GM12878 (cell line): Measurements from ENCODE around the gene CACNA1D.

Experiments
- EGR1 ChIP-seq, 2 experiments: IDR thresholded peaks; 1 replicate in 1 of 2; 2 replicates in 1 of 2; pipeline ENCODE4 v1.6.1; 2011 to 2012; ENCODE audit warnings: low read depth in 2 of 2, low read length in 2 of 2, borderline replicate concordance in 1 of 2, mild to moderate bottlenecking in 1 of 2, moderate library complexity in 1 of 2
- EZH2 ChIP-seq: IDR thresholded peaks from 2 replicates; pipeline ENCODE4 v1.6.1; 2012; ENCODE audit warnings: low read depth, mild to moderate bottlenecking, control low read depth, inconsistent platforms, low read length, borderline replicate concordance; ENCODE audit not compliant: control insufficient read depth
- SP1 ChIP-seq: IDR thresholded peaks from one replicate; pipeline ENCODE4 v1.6.1; 2011; ENCODE audit warnings: low read depth, low read length
- TCF3 ChIP-seq: IDR thresholded peaks from 2 replicates; pipeline ENCODE4 v1.6.1; 2012; ENCODE audit warnings: low read depth, mild to moderate bottlenecking, low read length, borderline replicate concordance; ENCODE audit not compliant: insufficient read depth
- TF ChIP-seq, protein P1 (sequence below): fragments of 450-650 bp; IDR thresholded peaks from 2 replicates; pipeline ENCODE4 v1.6.1; 2016; ENCODE audit warnings: mild to moderate bottlenecking
- TF ChIP-seq, protein P2 (sequence below): IDR thresholded peaks from 2 replicates; pipeline ENCODE4 v1.6.1; 2012; ENCODE audit warnings: low read depth, low read length, improper control_type of control experiment

DNA sequence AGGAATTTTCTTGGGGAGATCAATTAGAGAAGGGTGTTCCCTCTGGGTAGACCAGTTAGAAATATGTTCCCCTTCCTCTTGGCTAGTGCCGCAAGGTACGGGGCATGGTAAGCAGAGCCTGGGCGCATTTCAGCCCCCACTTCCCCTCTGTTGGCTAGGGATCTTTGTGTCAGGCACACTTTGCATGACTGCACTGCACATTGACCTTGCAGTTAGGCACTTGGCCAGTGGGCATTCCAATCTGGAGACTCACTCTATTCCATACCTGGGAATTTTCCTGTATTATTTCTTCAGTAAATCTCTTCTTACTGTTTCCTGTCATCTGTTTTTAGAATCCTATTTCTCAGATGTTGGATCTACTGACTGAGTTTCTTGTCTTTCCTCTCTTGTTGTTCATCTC lies 30.0 kb upstream of the CACNA1D start:
- TF ChIP-seq EZH2 (no peak), EGR1 (IDR thresholded peaks at IDR 0.05; ENCODE audit: borderline replicate concordance in 1 of 2, low read depth in 2 of 2, low read length in 2 of 2) (no peak), SP1 (no peak), TCF3 (no peak)
- TF ChIP-seq, protein P1, sequence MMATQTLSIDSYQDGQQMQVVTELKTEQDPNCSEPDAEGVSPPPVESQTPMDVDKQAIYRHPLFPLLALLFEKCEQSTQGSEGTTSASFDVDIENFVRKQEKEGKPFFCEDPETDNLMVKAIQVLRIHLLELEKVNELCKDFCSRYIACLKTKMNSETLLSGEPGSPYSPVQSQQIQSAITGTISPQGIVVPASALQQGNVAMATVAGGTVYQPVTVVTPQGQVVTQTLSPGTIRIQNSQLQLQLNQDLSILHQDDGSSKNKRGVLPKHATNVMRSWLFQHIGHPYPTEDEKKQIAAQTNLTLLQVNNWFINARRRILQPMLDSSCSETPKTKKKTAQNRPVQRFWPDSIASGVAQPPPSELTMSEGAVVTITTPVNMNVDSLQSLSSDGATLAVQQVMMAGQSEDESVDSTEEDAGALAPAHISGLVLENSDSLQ, result no peak
- TF ChIP-seq, protein P2, sequence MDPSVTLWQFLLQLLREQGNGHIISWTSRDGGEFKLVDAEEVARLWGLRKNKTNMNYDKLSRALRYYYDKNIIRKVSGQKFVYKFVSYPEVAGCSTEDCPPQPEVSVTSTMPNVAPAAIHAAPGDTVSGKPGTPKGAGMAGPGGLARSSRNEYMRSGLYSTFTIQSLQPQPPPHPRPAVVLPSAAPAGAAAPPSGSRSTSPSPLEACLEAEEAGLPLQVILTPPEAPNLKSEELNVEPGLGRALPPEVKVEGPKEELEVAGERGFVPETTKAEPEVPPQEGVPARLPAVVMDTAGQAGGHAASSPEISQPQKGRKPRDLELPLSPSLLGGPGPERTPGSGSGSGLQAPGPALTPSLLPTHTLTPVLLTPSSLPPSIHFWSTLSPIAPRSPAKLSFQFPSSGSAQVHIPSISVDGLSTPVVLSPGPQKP, result no peak
